ENCODE data around the gene FHOD3.

Gene FHOD3

GRCh38 chr18:36450264-36450663, 152.8 kb downstream of the FHOD3 start:
- no peak for DNase-seq (ENCODE audit: extremely low read depth, low read depth)
- TF ChIP-seq, protein P1, sequence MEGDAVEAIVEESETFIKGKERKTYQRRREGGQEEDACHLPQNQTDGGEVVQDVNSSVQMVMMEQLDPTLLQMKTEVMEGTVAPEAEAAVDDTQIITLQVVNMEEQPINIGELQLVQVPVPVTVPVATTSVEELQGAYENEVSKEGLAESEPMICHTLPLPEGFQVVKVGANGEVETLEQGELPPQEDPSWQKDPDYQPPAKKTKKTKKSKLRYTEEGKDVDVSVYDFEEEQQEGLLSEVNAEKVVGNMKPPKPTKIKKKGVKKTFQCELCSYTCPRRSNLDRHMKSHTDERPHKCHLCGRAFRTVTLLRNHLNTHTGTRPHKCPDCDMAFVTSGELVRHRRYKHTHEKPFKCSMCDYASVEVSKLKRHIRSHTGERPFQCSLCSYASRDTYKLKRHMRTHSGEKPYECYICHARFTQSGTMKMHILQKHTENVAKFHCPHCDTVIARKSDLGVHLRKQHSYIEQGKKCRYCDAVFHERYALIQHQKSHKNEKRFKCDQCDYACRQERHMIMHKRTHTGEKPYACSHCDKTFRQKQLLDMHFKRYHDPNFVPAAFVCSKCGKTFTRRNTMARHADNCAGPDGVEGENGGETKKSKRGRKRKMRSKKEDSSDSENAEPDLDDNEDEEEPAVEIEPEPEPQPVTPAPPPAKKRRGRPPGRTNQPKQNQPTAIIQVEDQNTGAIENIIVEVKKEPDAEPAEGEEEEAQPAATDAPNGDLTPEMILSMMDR (IDR thresholded peaks at IDR 0.05; ENCODE audit: low read depth, low read length), result no peak

- DNase-seq (ENCODE audit: extremely low read depth, low read depth), result no peak
- TF ChIP-seq, protein P1 (IDR thresholded peaks at IDR 0.05; ENCODE audit: low read depth, low read length), result no peak
Observed at GRCh38 chr18:36451454-36452251, 154.1 kb downstream of the FHOD3 start.

GRCh38 chr18:36454245-36454644, 156.7 kb downstream of the FHOD3 start:
- TF ChIP-seq, protein P1 (IDR thresholded peaks at IDR 0.05; ENCODE audit: low read depth, low read length), result no peak
- no peak for DNase-seq (ENCODE audit: extremely low read depth, low read depth)

DNA sequence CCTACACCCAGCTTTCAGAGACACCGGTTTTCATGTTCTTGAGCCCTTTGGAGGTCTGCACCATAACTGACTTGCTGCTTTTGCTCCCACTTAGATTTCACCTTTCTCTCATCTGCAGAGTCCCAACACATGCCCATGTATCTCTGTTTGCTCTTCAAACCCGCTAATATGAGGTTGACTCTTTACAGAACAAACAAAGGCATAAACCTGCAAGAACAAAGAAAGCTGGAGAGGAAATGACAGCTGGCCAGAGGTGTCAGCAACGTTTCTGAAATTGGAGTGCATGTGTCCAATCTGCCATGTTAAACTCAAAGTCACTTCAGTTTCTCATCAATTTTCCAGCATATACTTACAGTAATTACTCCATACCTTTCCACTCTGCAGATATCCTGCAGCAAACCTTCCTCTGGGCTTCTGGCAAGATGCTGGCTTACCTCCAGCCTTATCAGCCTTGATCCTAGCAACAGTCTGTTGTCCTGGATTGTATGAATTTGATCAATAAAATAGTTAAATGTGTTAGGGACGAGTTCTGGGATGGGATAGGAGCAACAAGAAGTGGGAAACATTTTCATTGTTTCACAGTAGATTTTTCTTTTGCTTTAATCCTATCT, 157.4 kb downstream of the FHOD3 start:
- TF ChIP-seq, protein P1 (IDR thresholded peaks at IDR 0.05; ENCODE audit: low read depth, low read length), result no peak
- DNase-seq (ENCODE audit: extremely low read depth, low read depth), result no peak

DNA sequence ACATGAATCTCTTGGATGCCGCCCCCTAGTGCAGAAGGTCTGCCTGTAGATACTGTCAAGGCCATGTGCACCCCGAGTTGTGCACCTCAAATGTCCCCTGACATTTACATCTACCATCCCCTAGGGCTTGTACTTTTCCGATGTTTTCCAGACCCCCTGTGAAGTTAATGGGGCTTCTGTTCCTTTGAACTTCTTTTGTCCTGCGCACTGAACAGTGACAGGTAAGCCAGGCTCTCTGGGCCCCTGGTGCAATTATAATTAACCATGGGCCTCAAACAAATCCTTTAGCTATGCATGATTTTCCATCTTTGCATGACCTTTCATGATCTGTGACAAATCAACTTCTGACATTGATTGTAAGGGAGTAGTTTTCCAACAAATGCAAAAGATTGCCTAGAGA, 158.4 kb downstream of the FHOD3 start:
- no peak for DNase-seq (ENCODE audit: extremely low read depth, low read depth)
- TF ChIP-seq, protein P1 (IDR thresholded peaks at IDR 0.05; ENCODE audit: low read depth, low read length), result no peak

- no peak for DNase-seq (ENCODE audit: extremely low read depth, low read depth)
- TF ChIP-seq, protein P1 (IDR thresholded peaks at IDR 0.05; ENCODE audit: low read depth, low read length), result no peak
Observed at GRCh38 chr18:36456622-36457021, 159.1 kb downstream of the FHOD3 start.

DNA sequence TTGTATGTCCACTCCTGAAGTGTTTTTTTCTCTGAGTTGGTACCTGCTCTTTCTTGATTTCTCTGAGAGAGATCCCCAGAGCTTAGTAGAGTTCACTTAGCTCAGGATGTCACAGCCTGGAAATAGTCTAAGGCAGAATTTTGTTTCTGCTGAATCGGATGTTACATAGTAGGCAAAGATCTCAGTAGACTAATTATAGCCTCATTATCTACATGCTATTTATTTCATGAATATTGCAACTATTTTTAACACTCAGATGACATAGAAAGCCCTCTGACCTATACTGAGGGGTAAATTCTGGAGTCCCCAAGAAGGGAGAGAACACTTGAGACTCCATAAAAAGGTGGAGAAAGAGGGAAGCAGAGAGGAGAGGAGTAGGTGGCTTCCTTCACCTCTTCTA, 160.2 kb downstream of the FHOD3 start:
- TF ChIP-seq, protein P1 (IDR thresholded peaks at IDR 0.05; ENCODE audit: low read depth, low read length), result no peak
- DNase-seq (ENCODE audit: extremely low read depth, low read depth), result no peak

All from AG09319 (cell line).